Diencephalon (tissue), 1 donor: ENCODE data around the gene EFNB1. TPM values are rescaled to one million over a fixed set of nuclear protein-coding genes. Genes with fewer than 3 reads are reported as not detected.

ENCODE experiments used
- total RNA-seq: library from RNA; depleted of rRNA; stranded (reverse); fragments of >200 nt; gene quantifications from one replicate; pipeline ENCODE4 v1.2.3, GENCODE V29; 2014

The EFNB1 gene
- 12.0 TPM for total RNA-seq

GRCh38 chrX:68828740-68829581 lies at the start of gene EFNB1:
TSS of gene EFNB1 (plus strand) at chrX:68829021. CDS start at chrX:68829777, 756 bp downstream.

Other genes starting within 250 kb of the EFNB1 start
- 3.2 TPM for gene STARD8, start 181.4 kb upstream of the EFNB1 start, total RNA-seq